HCT116 (cell line): ENCODE results near the gene SLC25A29. TPM values are rescaled to one million over a fixed set of nuclear protein-coding genes. Genes with fewer than 3 reads are reported as not detected.

Experiments used
- ATAC-seq: fragments of 200-7000 bp; cut with Tn5 transposase; 2 replicates; pipeline ENCODE4 v1.9.1; 2020; ENCODE audit warnings: mild to moderate bottlenecking, moderate library complexity
- BruUV-seq: library from RNA; stranded (reverse); fragments of 400-500 nt; replicated peaks from 2 replicates; lab custom pipeline; 2021; lab: Mats Ljungman, UMichigan
- CTCF ChIA-PET: fragments of 300-600 bp; sonication (Branson Sonifier 250); formaldehyde crosslinking; loops from one replicate; lab custom pipeline; 2021; ENCODE audit warnings: antibody characterized with exemption; lab: Charles Lee
- POLR2A ChIA-PET: fragments of 300-600, 350-600 bp; sonication (Branson Sonifier 250); formaldehyde crosslinking; loops from one replicate; lab custom pipeline; 2021; ENCODE audit warnings: antibody characterized with exemption; lab: Charles Lee
- RAD21 ChIA-PET, 2 experiments: fragments of 300-600 bp; sonication (Branson Sonifier 250); formaldehyde crosslinking; loops; one replicate each; lab custom pipeline; 2023; ENCODE audit warnings: low total read pairs in 2 of 2; ENCODE audit not compliant: uncharacterized antibody in 2 of 2, unreplicated experiment in 2 of 2, low non-redundant PET in 1 of 2; lab: Charles Lee
- DNase-seq: peaks from one replicate; pipeline ENCODE4 v3.0.0-alpha.2; 2010; ENCODE audit warnings: low read depth, low spot score
- H2AFZ ChIP-seq: fragments of 200-600 bp; shearing (Covaris generic), sonication (generic); 2 replicates; pipeline ENCODE4 v1.6.1; 2017; ENCODE audit warnings: low read depth, mixed run types, mixed read lengths, antibody characterized with exemption, low read length; ENCODE audit not compliant: poor library complexity, severe bottlenecking
- H3K27ac ChIP-seq: 2 replicates; pipeline ENCODE4 v1.5.1; 2012; ENCODE audit warnings: low read depth, low read length
- H3K27me3 ChIP-seq: fragments of 200-600 bp; sonication (generic); 2 replicates; pipeline ENCODE4 v1.6.1; 2016; ENCODE audit warnings: mixed run types, low read length, mixed read lengths; ENCODE audit not compliant: insufficient read depth
- H3K36me3 ChIP-seq, 2 experiments: fragments of 200-500 bp in 1 of 2; fragments of 200-600 bp in 1 of 2; sonication (Bioruptor generic) in 1 of 2; sonication (generic) in 1 of 2; 2 replicates each; pipeline versions ENCODE4 v1.5.1 to v1.6.1; 2014 to 2016; ENCODE audit warnings: low read length in 2 of 2, inconsistent platforms in 1 of 2, mixed read lengths in 1 of 2, mixed run types in 1 of 2; ENCODE audit not compliant: insufficient read depth in 2 of 2, control insufficient read depth in 1 of 2
- H3K4me1 ChIP-seq, 2 experiments: fragments of 200-600 bp in 1 of 2; sonication (generic) in 1 of 2; 2 replicates each; pipeline versions ENCODE4 v1.5.1 to v1.6.1; 2012 to 2017; ENCODE audit warnings: low read length in 2 of 2, inconsistent platforms in 1 of 2, mild to moderate bottlenecking in 1 of 2, mixed read lengths in 1 of 2, mixed run types in 1 of 2, moderate library complexity in 1 of 2; ENCODE audit not compliant: insufficient read depth in 2 of 2, control insufficient read depth in 1 of 2
- H3K4me2 ChIP-seq: fragments of 200-600 bp; sonication (generic); 2 replicates; pipeline ENCODE4 v1.6.1; 2017; ENCODE audit warnings: mixed run types, low read length, mixed read lengths
- H3K4me3 ChIP-seq, 2 experiments: fragments of 200-600 bp in 1 of 2; sonication (generic) in 1 of 2; replicated peaks in 1 of 2; 2 replicates each; pipeline ENCODE4 v1.5.1; 2011 to 2016; ENCODE audit warnings: low read length in 2 of 2, control low read depth in 1 of 2, low read depth in 1 of 2, mild to moderate bottlenecking in 1 of 2, mixed read lengths in 1 of 2, mixed run types in 1 of 2
- H3K79me2 ChIP-seq: fragments of 200-600 bp; sonication (generic); 2 replicates; pipeline ENCODE4 v1.6.1; 2017; ENCODE audit warnings: mild to moderate bottlenecking, mixed run types, low read length, moderate library complexity, mixed read lengths; ENCODE audit not compliant: insufficient read depth
- H3K9ac ChIP-seq: fragments of 200-600 bp; sonication (generic); 2 replicates; pipeline ENCODE4 v1.6.1; 2016; ENCODE audit warnings: low read length, mixed read lengths
- H3K9me2 ChIP-seq: fragments of 200-600 bp; sonication (generic), shearing (Covaris generic); 2 replicates; pipeline ENCODE4 v1.6.1; 2017; ENCODE audit warnings: mixed run types, mild to moderate bottlenecking, moderate library complexity; ENCODE audit not compliant: insufficient read depth
- H3K9me3 ChIP-seq, 2 experiments: fragments of 200-500 bp in 1 of 2; fragments of 200-600 bp in 1 of 2; sonication (Bioruptor generic) in 1 of 2; sonication (generic) in 1 of 2; 2 replicates each; pipeline ENCODE4 v1.6.1; 2014 to 2017; ENCODE audit warnings: low read length in 2 of 2, mixed read lengths in 2 of 2, inconsistent platforms in 1 of 2, low read depth in 1 of 2, mild to moderate bottlenecking in 1 of 2, mixed run types in 1 of 2, moderate library complexity in 1 of 2; ENCODE audit not compliant: control insufficient read depth in 1 of 2, insufficient read depth in 1 of 2
- H4K20me1 ChIP-seq: fragments of 200-600 bp; sonication (generic), shearing (Covaris generic); 2 replicates; pipeline ENCODE4 v1.6.1; 2017; ENCODE audit warnings: mixed run types, mild to moderate bottlenecking, moderate library complexity; ENCODE audit not compliant: insufficient read depth
- ELF1 ChIP-seq: IDR thresholded peaks from 2 replicates; pipeline ENCODE4 v1.6.1; 2012; ENCODE audit warnings: low read depth, borderline replicate concordance
- EZH2 ChIP-seq: fragments of 200-600 bp; sonication (generic); IDR thresholded peaks from 2 replicates; pipeline ENCODE4 v1.6.1; 2017; ENCODE audit warnings: antibody characterized with exemption, mixed run types
- EZH2phosphoT487 ChIP-seq: fragments of 200-600 bp; IDR thresholded peaks from 2 replicates; pipeline ENCODE4 v1.6.1; 2018; ENCODE audit warnings: antibody characterized with exemption, borderline replicate concordance
- FOSL1 ChIP-seq: IDR thresholded peaks from 2 replicates; pipeline ENCODE4 v1.6.1; 2012; ENCODE audit warnings: low read depth
- JUND ChIP-seq: IDR thresholded peaks from 2 replicates; pipeline ENCODE4 v1.6.1; 2012
- POLR2A ChIP-seq: IDR thresholded peaks from 2 replicates; pipeline ENCODE4 v1.7.0; 2011; ENCODE audit warnings: borderline replicate concordance; ENCODE audit not compliant: insufficient read depth, insufficient read length; ENCODE audit errors: extremely low read depth
- RAD21 ChIP-seq: IDR thresholded peaks from 2 replicates; pipeline ENCODE4 v1.6.1; 2012; ENCODE audit warnings: low read depth, mild to moderate bottlenecking
- SIN3A ChIP-seq: IDR thresholded peaks from 2 replicates; pipeline ENCODE4 v1.6.1; 2012; ENCODE audit warnings: low read depth
- SRF ChIP-seq: IDR thresholded peaks from 2 replicates; pipeline ENCODE4 v1.6.1; 2012; ENCODE audit warnings: low read depth
- TCF7L2 ChIP-seq: IDR thresholded peaks from 2 replicates; pipeline ENCODE4 v1.7.0; 2011; ENCODE audit warnings: borderline replicate concordance, inconsistent platforms; ENCODE audit not compliant: insufficient read depth, insufficient read length; ENCODE audit errors: extremely low read depth
- intact Hi-C: fragments of 100-400 bp; cut with micrococcal nuclease; formaldehyde crosslinking; loops from 2 replicates; pipeline ENCODE4 v1.10.0; 2022
- total RNA-seq: library from RNA; stranded (reverse); gene quantifications from one replicate; pipeline ENCODE4 v1.2.1, GENCODE V29; 2021; ENCODE audit not compliant: unreplicated experiment
- TF ChIP-seq, protein P1 (sequence below): IDR thresholded peaks from 2 replicates; pipeline ENCODE4 v1.6.1; 2012; ENCODE audit warnings: low read depth

SLC25A29 gene
- total RNA-seq, 1 experiment from 2014 or later: 38.7 TPM

DNA sequence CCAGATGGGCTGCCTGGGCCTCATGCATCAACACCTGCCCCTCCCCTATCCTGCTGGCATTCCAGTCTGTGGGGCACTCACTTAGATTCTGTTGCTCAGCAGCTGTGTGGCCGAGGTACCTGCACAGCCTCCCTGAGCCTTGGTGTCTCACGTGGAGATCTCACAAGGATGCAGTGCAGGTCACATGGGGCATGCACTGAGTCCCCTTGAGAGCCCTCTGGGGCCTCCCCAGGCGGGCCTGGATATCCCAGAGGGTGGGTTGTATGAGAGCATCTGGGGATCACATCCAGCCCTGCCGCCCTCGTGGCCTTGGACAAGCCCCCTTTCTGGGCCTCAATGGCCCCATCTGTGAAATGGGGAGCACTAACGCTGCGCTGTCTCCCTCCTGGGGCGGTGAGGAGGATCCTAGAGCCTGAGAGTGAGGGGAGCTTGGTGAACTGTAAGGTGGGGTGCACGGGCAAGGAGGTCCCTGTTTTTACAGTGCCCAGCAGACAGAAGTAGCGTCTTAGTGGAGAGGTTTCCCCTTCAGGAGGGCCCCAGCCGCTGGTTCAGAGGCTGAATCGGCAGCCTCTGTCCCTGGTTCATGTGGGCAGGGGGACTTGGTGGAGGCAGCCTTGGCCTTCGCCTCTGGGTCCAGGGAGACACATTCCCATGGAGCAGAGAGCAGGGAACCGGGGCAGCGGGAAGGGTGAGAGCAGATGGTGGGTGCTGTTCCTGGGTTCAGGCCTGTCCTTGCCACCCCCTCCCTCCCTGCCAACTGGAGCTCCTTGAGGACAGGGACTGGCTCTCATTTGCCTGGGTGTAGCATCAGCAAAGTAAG is 16.1 kb upstream of the SLC25A29 start:
- CTCF ChIA-PET: no interaction called here
- no peak for DNase-seq
- H3K27ac ChIP-seq: no peak overlapping the region
- no peak for TF ChIP-seq JUND
- TF ChIP-seq RAD21: no peak
- TF ChIP-seq SIN3A: no peak
- TF ChIP-seq EZH2phosphoT487: no peak
- TF ChIP-seq FOSL1: no peak
- no peak for TF ChIP-seq ELF1
- TF ChIP-seq SRF: no peak
- no peak for TF ChIP-seq TCF7L2
- TF ChIP-seq, protein P1, sequence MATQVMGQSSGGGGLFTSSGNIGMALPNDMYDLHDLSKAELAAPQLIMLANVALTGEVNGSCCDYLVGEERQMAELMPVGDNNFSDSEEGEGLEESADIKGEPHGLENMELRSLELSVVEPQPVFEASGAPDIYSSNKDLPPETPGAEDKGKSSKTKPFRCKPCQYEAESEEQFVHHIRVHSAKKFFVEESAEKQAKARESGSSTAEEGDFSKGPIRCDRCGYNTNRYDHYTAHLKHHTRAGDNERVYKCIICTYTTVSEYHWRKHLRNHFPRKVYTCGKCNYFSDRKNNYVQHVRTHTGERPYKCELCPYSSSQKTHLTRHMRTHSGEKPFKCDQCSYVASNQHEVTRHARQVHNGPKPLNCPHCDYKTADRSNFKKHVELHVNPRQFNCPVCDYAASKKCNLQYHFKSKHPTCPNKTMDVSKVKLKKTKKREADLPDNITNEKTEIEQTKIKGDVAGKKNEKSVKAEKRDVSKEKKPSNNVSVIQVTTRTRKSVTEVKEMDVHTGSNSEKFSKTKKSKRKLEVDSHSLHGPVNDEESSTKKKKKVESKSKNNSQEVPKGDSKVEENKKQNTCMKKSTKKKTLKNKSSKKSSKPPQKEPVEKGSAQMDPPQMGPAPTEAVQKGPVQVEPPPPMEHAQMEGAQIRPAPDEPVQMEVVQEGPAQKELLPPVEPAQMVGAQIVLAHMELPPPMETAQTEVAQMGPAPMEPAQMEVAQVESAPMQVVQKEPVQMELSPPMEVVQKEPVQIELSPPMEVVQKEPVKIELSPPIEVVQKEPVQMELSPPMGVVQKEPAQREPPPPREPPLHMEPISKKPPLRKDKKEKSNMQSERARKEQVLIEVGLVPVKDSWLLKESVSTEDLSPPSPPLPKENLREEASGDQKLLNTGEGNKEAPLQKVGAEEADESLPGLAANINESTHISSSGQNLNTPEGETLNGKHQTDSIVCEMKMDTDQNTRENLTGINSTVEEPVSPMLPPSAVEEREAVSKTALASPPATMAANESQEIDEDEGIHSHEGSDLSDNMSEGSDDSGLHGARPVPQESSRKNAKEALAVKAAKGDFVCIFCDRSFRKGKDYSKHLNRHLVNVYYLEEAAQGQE: no peak
- TF ChIP-seq EZH2: no peak
- no peak for TF ChIP-seq POLR2A
- no peaks in the 10 kb centered on the region for H3K79me2 ChIP-seq
- H3K27me3 ChIP-seq: no peaks in the 10 kb centered on the region
- no peaks in the 10 kb centered on the region for H3K9me2 ChIP-seq
- RAD21 ChIA-PET: no interaction called here
- H3K4me1 ChIP-seq: peaks cover 3 to 13% of the 10 kb centered on the region in 2 experiments; a peak in 3 of 4 replicates
- H3K36me3 ChIP-seq: no peaks in the 10 kb centered on the region
- no peak for ATAC-seq
- no TSS peak for BruUV-seq
- no peak overlapping the region for H3K4me3 ChIP-seq
- no peak overlapping the region for H3K4me2 ChIP-seq
- H3K9me3 ChIP-seq: no peaks in the 10 kb centered on the region
- no peak overlapping the region for H3K9ac ChIP-seq
- intact Hi-C loops: no loop called here
- POLR2A ChIA-PET: no interaction called here
- no peaks in the 10 kb centered on the region for H4K20me1 ChIP-seq
- H2AFZ ChIP-seq: no peak overlapping the region
